Ramos (cell line): ENCODE results near the gene MALAT1.

Experiments used
- in situ Hi-C: fragments of 300-500 bp; cut with MboI; formaldehyde crosslinking; loops from one replicate; pipeline ENCODE4 v1.14.3; 2022; ENCODE audit warnings: low sequenced_read_pairs; ENCODE audit not compliant: unreplicated experiment

MALAT1 gene

GRCh38 chr11:65553301-65554001 lies 54.6 kb downstream of the MALAT1 start:
- in situ Hi-C loops, result no loop called here

DNA sequence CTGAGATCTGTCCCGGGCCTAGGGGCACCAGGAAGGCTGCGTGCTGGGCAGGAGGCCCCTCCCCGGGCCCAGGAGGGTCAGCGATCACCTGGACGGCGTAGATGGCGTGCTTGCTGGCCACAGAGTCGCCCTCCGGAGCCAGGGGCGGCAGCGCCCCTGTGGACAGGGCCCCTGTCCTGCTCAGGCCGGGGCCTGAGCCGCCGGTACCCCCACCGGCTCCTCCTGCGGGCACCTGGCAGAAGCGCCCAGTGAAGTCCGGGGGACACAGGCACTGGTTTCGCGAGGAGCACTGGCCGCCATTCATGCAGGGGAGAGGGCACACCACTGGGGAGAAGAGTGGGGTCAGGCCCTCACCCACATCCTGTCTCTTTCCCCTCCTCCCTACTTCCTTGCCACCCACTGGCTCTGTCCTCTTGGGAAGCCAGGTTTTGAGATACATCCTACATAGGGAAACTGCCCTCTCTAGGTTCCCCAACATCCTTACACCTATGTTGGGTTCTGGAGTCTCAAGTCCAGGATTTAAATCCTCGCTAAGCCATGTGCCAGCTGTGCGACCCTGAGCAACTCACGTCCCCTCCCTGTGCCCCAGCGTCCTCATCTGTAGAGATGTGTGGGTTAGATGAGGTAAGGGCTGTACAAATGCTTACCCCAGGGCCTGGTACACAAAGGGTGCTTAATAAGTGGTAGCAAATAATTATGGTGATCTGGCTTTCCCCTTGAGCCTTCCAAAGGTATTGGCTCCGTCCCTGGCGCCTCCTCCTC lies 55.4 kb downstream of the MALAT1 start:
- in situ Hi-C loops, result no loop called here

DNA sequence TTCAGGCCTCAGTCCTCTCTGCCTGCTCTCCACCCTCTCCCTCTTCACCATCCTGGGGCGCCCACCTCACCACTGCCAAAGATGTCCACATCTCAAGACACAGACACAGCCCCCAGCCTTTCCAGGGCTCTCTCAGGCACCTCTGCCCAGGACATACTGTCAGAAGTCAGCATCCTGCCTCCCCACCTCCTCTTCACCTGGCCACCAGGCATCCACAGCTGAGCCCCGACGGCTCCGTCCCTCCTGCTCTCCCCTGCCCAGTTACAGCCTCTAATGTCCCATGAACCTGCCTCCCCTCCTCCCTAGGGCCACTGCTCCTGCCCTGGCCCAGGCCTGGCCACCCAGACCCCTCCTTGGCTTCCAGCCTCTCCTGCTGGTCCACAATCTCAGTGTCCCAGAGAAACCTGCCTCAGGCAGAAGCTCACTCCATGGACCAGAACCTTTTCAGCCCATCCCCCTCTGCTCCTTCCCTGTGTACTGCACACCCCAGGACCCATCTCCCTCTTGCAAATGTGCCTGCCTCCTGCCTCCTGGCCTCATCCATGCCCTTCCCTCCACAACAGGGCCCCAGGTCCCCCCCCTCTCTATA lies 56.1 kb downstream of the MALAT1 start:
- in situ Hi-C loops, result no loop called here

DNA sequence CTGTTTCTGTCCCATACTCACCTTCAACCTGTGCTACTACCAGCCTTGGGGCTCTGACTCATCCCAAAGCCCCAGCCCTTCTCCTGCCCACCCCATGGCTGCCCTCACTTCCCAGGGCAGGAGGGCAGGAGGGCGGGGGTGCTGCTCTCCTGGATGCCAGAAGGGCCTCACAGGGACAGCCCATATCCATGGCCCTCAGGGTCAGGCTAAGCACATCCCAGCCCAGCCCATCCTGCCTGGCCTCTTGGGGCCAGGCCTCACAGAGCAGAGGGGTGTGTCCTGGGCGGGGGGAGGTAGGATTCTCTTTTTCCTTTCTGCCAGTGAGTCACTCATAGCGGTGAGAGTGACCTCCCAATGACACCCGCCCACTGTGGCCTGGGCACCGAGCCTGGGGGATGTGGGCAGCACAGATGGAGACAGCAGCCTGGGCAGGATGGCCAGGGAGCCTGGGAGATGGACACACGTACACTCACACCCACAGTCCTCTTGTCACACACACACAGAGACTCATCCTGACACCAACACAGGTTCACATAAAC lies 56.9 kb downstream of the MALAT1 start:
- in situ Hi-C loops, result no loop called here
